ENCODE measurements around the gene OR8K1. TPM values are rescaled to one million over a fixed set of nuclear protein-coding genes. Genes with fewer than 3 reads are reported as not detected.

OR8K1 gene
- total RNA-seq, 4 donors from 2014 or later = not detected

DNA sequence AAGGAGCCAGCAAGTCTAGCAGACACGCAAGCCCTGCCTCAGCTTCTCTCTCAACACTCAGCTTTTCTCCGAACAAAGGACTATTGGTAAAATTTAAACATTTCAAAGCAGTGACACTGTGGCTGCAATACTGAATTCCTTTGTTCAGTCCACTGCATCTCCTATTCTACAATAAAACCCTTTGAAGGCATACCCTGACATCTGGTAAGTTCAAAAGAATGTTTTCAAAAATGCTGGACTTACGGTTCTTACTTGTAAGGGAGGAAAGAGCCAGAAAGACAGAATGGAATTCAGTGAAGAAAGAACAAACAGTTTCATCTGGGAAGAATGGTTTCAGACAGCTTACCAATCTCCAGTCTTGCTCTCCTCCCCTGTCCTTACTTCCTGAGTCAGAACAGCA lies 12.7 kb upstream of the OR8K1 start:
- H3K4me3 ChIP-seq = no peak overlapping the region
- H3K27me3 ChIP-seq = no peaks in the 10 kb centered on the region
- intact Hi-C loops (cut with DNase I) = no loop called here
- TF ChIP-seq POLR2A (IDR thresholded peaks at IDR 0.05; ENCODE audit: low read depth) = no peak
- TF ChIP-seq POLR2AphosphoS5 (IDR thresholded peaks at IDR 0.05) = no peak
- TF ChIP-seq, protein P1, sequence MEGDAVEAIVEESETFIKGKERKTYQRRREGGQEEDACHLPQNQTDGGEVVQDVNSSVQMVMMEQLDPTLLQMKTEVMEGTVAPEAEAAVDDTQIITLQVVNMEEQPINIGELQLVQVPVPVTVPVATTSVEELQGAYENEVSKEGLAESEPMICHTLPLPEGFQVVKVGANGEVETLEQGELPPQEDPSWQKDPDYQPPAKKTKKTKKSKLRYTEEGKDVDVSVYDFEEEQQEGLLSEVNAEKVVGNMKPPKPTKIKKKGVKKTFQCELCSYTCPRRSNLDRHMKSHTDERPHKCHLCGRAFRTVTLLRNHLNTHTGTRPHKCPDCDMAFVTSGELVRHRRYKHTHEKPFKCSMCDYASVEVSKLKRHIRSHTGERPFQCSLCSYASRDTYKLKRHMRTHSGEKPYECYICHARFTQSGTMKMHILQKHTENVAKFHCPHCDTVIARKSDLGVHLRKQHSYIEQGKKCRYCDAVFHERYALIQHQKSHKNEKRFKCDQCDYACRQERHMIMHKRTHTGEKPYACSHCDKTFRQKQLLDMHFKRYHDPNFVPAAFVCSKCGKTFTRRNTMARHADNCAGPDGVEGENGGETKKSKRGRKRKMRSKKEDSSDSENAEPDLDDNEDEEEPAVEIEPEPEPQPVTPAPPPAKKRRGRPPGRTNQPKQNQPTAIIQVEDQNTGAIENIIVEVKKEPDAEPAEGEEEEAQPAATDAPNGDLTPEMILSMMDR (IDR thresholded peaks at IDR 0.05) = no peak
- no peak for TF ChIP-seq EP300 (IDR thresholded peaks at IDR 0.05)
- no peaks in the 10 kb centered on the region for H3K36me3 ChIP-seq
- H3K27ac ChIP-seq (replicated peaks in 1 of 4) = no peak overlapping the region
- H3K9me3 ChIP-seq = no peaks in the 10 kb centered on the region
- no peak for DNase-seq (ENCODE audit: extremely low spot score)
- 62% methylated on average over 3 of the region's 3 CpGs for WGBS
- H3K4me1 ChIP-seq = no peaks in the 10 kb centered on the region

DNA sequence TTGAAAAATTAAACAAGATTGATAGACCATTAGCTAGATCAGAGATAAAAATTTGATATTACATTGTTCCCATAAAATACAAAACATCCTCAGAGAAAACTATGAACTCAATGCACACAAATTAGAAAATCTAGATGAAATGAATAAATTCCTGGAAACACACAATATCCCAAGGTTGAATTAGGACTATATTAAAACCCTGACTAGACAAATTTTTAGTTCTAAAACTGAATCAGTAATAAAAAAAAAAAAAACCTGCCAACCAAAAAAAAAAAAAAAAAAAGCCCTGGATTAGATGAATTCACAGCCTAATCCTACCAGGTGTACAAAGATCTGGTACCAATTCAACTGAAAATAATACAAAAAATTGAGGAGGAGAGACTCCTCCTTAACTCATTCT lies 5.5 kb upstream of the OR8K1 start:
- no peaks in the 10 kb centered on the region for H3K27me3 ChIP-seq
- H3K36me3 ChIP-seq = no peaks in the 10 kb centered on the region
- no peak overlapping the region for H3K27ac ChIP-seq (replicated peaks in 1 of 4)
- no peaks in the 10 kb centered on the region for H3K4me1 ChIP-seq
- H3K9me3 ChIP-seq = peaks cover 0 to 5% (median 0%) of the 10 kb centered on the region in 4 donors
- intact Hi-C loops (cut with DNase I) = no loop called here
- H3K4me3 ChIP-seq = no peak overlapping the region
- DNase-seq (ENCODE audit: extremely low spot score) = no peak
- TF ChIP-seq, protein P1 (IDR thresholded peaks at IDR 0.05) = no peak
- TF ChIP-seq POLR2AphosphoS5 (IDR thresholded peaks at IDR 0.05) (no peak), EP300 (IDR thresholded peaks at IDR 0.05) (no peak), POLR2A (IDR thresholded peaks at IDR 0.05; ENCODE audit: low read depth) (no peak)

DNA sequence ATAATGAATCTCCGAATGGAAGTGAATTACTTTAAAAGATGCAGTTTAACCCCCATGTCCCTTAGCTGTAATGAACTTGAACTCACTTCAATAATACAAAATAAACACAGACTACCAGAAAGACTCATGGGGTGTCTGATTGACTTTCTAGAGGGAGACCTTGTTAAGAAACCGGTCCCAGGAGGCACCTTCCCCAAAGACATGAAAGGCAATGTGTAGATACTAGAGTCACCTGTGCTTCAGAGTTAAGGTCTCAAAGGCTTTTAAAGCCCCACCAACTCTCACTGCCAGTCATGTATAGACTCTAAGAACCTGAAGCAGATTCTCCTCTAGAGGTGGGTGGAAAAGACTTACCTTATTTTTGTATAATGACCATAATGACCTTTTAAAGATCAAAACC lies 8.2 kb downstream of the OR8K1 start, which contains the start of gene OR8J1:
Gene OR8J1, plus strand, starts transcription at position 301 of the 400 bp plus-strand sequence. CDS start 5,956 bp downstream, outside the sequence.
- H3K27ac ChIP-seq (replicated peaks in 1 of 4) = no peak within 1 kb of the TSS
- H3K4me1 ChIP-seq = no peaks in the 10 kb centered on the region
- 67% methylated on average over 2 of the region's 2 CpGs for WGBS
- intact Hi-C loops (cut with DNase I) = no loop called here
- no peaks in the 10 kb centered on the region for H3K36me3 ChIP-seq
- no peak for TF ChIP-seq POLR2AphosphoS5 (IDR thresholded peaks at IDR 0.05)
- TF ChIP-seq, protein P1 (IDR thresholded peaks at IDR 0.05) = no peak
- TF ChIP-seq POLR2A (IDR thresholded peaks at IDR 0.05; ENCODE audit: low read depth) = no peak
- TF ChIP-seq EP300 (IDR thresholded peaks at IDR 0.05) = no peak
- no peaks in the 10 kb centered on the region for H3K27me3 ChIP-seq
- no peak within 1 kb of the TSS for H3K4me3 ChIP-seq
- no peak for DNase-seq (ENCODE audit: extremely low spot score)
- H3K9me3 ChIP-seq = no peaks in the 10 kb centered on the region

DNA sequence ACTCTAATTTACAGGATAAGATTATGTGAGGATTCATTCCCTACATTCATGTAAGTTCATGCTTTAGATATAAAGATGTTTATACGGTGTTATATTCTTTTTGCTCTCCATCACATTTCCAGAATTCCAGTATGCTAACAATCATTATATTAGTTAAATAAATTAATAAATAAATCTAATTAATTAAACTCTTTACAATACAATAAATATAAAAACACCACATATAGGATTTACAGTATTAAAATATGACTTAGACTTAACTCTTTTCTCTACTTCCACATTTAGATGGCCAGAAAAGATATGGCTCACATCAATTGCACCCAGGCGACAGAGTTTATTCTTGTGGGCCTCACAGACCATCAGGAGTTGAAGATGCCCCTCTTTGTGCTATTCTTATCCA lies 29.5 kb downstream of the OR8K1 start, which contains the start of gene OR8U1:
Gene OR8U1, plus strand, starts transcription at position 301 of the 400 bp plus-strand sequence. Its CDS starts 0 bp downstream, at position 301.
- 77% methylated on average over 2 of the region's 2 CpGs for WGBS
- no peak within 1 kb of the TSS for H3K4me3 ChIP-seq
- H3K4me1 ChIP-seq = no peaks in the 10 kb centered on the region
- H3K27ac ChIP-seq (replicated peaks in 1 of 4) = no peak within 1 kb of the TSS
- intact Hi-C loops (cut with DNase I) = no loop called here
- no peaks in the 10 kb centered on the region for H3K27me3 ChIP-seq
- no peak for TF ChIP-seq POLR2AphosphoS5 (IDR thresholded peaks at IDR 0.05)
- no peak for TF ChIP-seq EP300 (IDR thresholded peaks at IDR 0.05)
- TF ChIP-seq, protein P1 (IDR thresholded peaks at IDR 0.05) = no peak
- TF ChIP-seq POLR2A (IDR thresholded peaks at IDR 0.05; ENCODE audit: low read depth) = no peak
- H3K36me3 ChIP-seq = no peaks in the 10 kb centered on the region
- DNase-seq (ENCODE audit: extremely low spot score) = no peak
- no peaks in the 10 kb centered on the region for H3K9me3 ChIP-seq

DNA sequence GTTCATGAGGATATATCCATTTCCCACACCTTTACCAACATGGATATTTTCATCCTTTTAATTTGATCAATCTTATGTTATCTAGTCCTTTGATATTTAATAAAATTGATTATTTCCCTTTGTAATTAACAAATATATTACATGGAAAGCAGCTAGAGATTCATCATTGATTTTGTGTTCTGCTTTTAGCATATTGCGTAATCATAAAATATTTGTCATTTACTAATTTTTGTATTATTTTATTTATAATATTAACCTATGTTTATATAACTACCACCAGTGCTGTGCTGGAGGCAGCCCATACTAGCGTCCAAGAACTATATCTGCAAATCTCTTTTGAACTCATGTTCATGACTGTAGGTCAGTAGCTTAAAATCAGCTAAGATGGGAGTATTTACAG lies 34.3 kb downstream of the OR8K1 start:
- H3K4me1 ChIP-seq = no peaks in the 10 kb centered on the region
- H3K27ac ChIP-seq (replicated peaks in 1 of 4) = no peak overlapping the region
- intact Hi-C loops (cut with DNase I) = no loop called here
- no peaks in the 10 kb centered on the region for H3K9me3 ChIP-seq
- DNase-seq (ENCODE audit: extremely low spot score) = no peak
- no peaks in the 10 kb centered on the region for H3K27me3 ChIP-seq
- no peak for TF ChIP-seq EP300 (IDR thresholded peaks at IDR 0.05)
- TF ChIP-seq POLR2AphosphoS5 (IDR thresholded peaks at IDR 0.05) = no peak
- TF ChIP-seq POLR2A (IDR thresholded peaks at IDR 0.05; ENCODE audit: low read depth) = no peak
- TF ChIP-seq, protein P1 (IDR thresholded peaks at IDR 0.05) = no peak
- 70% methylated on average over 2 of the region's 2 CpGs for WGBS
- H3K36me3 ChIP-seq = no peaks in the 10 kb centered on the region
- no peak overlapping the region for H3K4me3 ChIP-seq

Data from esophagus muscularis mucosa (tissue), 4 donors.